Measurements from ENCODE around the gene SUGP1.

Gene SUGP1, protein sequence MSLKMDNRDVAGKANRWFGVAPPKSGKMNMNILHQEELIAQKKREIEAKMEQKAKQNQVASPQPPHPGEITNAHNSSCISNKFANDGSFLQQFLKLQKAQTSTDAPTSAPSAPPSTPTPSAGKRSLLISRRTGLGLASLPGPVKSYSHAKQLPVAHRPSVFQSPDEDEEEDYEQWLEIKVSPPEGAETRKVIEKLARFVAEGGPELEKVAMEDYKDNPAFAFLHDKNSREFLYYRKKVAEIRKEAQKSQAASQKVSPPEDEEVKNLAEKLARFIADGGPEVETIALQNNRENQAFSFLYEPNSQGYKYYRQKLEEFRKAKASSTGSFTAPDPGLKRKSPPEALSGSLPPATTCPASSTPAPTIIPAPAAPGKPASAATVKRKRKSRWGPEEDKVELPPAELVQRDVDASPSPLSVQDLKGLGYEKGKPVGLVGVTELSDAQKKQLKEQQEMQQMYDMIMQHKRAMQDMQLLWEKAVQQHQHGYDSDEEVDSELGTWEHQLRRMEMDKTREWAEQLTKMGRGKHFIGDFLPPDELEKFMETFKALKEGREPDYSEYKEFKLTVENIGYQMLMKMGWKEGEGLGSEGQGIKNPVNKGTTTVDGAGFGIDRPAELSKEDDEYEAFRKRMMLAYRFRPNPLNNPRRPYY

DNA sequence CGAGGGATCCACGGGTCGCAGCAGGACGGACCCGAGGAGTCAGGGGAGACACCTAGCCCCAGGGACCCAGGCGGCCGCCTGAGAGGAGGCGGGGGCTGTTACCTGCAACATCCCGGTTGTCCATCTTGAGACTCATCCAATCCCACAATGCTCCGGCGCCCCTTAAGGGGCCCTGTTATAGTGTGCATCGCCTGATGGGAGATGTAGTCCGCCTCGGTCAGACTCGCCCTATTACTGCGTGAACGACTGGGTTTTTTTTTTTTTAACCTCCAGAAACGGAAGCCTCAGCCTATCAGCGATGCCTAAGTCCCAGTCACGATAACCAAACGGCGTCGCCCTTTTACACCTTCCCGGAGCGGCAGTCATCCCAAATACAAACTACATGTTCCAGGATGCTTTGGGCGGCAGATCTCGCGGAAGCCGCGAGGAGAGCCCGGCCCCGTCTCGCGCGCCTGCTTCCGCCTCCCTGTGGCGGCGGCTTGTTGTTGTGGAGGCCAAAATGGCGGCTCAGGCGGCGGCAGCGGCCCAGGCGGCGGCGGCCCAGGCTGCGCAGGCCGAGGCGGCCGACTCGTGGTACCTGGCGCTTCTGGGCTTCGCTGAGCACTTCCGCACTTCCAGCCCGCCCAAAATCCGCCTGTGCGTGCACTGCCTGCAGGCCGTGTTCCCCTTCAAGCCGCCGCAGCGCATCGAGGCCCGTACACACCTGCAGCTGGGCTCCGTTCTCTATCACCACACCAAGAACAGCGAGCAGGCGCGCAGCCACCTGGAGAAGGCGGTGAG lies at the start of gene SUGP1, which contains the start of gene MAU2:
Gene SUGP1 (minus strand): TSS at position 149 of the 780 bp plus-strand sequence. CDS start 13 bp downstream, at position 136.
Gene MAU2 (plus strand): TSS at position 469 of the 780 bp plus-strand sequence. CDS start 31 bp downstream, at position 500.
- Histone ChIP-seq H3K4me3 (ENCODE audit: low read depth, low read length) (peak within 1 kb of the TSS; percentile 95), H3K4me1 (ENCODE audit: control insufficient read depth, insufficient read depth, low read length) (no peaks in the 10 kb centered on the region), H3K9me3 (ENCODE audit: control insufficient read depth, insufficient read depth, low read length) (no peaks in the 10 kb centered on the region), H3K9ac (ENCODE audit: low read depth, low read length) (peak within 1 kb of the TSS; percentile 100), H3K27me3 (ENCODE audit: control insufficient read depth, insufficient read depth, low read length) (no peaks in the 10 kb centered on the region), H3K36me3 (ENCODE audit: control insufficient read depth, insufficient read depth, low read length) (peaks cover 15% of the 10 kb centered on the region)

DNA sequence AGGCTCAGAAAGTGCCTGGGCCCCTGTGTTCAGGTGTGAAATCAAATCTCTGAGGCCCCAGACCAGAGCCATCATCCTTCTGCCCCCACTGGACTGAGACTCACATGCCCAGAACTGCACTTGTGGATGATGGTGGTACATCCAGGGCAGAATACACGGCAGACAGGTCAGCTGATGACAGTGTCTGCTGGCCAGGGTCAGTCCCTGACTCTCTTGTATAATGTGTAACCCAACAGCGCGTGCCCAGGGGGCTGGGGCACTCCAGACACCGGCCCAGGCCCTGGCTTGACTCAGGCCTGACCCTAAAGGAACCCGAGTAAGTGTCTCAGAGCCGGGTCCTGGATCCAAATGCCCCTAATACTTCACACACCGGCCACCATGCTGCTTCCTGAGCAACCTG lies 47.8 kb upstream of the SUGP1 start:
- Histone ChIP-seq H3K9ac (ENCODE audit: low read depth, low read length) (no peak overlapping the region), H3K36me3 (ENCODE audit: control insufficient read depth, insufficient read depth, low read length) (no peaks in the 10 kb centered on the region), H3K4me1 (ENCODE audit: control insufficient read depth, insufficient read depth, low read length) (no peaks in the 10 kb centered on the region), H3K4me3 (ENCODE audit: low read depth, low read length) (no peak overlapping the region), H3K9me3 (ENCODE audit: control insufficient read depth, insufficient read depth, low read length) (no peaks in the 10 kb centered on the region), H3K27me3 (ENCODE audit: control insufficient read depth, insufficient read depth, low read length) (no peaks in the 10 kb centered on the region)

DNA sequence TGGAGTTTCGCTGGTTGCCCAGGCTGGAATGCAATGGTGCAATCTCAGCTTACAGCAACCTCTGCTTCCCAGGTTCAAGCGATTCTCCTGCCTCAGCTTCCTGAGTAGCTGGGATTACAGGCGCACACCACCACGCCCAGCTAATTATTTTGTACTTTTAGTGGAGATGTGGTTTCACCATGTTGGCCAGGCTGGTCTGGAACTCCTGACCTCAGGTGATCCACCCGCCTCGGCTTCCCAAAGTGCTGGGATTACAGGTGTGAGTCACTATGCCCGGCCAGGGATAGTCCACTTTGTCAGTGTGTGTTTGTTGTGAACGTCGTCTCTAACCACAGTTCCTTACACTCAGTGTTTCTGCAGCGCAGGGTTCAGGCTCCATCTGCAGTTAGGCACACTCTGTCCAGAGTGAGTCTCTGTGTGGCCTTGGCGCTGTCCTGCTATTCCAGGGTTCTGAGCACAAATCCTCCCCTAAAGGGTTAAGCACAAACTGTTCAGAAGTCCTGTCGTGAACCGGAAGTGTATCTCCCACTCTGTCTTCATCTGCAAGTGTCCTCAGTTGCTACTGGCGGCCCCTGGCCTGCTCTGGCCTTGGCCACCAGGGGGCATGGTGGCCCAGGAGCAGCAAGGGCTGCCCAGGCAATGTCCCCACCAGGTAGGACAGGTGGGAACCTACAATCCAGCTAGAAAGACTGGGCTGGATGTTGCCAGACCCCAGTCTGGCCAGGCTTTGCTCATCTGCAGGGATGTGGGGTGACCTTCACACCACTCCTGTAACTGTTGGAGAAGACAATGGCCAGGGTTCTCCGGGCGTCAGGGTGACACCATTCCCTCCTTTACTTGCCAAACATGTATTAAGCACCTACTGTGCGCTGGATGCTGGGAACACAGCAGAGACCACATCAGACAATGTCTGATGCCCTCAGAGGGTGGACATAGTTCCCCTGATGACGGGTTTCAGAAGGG lies 46.4 kb upstream of the SUGP1 start:
- Histone ChIP-seq H3K36me3 (ENCODE audit: control insufficient read depth, insufficient read depth, low read length) (no peaks in the 10 kb centered on the region), H3K9me3 (ENCODE audit: control insufficient read depth, insufficient read depth, low read length) (no peaks in the 10 kb centered on the region), H3K4me3 (ENCODE audit: low read depth, low read length) (no peak overlapping the region), H3K27me3 (ENCODE audit: control insufficient read depth, insufficient read depth, low read length) (no peaks in the 10 kb centered on the region), H3K4me1 (ENCODE audit: control insufficient read depth, insufficient read depth, low read length) (no peaks in the 10 kb centered on the region), H3K9ac (ENCODE audit: low read depth, low read length) (no peak overlapping the region)

DNA sequence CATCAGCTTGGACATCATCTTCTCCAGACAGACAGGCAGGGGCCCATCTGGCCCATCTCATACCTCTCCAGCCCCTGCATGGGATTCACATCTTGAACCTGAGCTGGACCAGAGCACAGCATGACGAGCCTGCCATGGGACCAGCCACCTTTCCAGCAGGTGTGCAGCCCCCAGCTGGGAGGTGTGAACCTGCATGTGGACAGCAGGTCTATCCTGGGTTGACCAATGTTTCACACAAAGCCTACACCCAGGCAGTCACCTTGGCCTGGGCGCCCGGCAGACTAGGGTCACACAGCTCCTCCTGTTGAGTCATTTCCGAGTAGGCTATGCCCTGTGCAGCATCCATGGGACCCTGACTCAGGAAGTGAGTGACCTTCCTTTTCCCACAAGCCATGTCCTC lies 41.8 kb upstream of the SUGP1 start:
- H3K36me3 ChIP-seq (ENCODE audit: control insufficient read depth, insufficient read depth, low read length), result no peaks in the 10 kb centered on the region
- no peaks in the 10 kb centered on the region for H3K9me3 ChIP-seq (ENCODE audit: control insufficient read depth, insufficient read depth, low read length)
- H3K4me1 ChIP-seq (ENCODE audit: control insufficient read depth, insufficient read depth, low read length), result no peaks in the 10 kb centered on the region
- H3K4me3 ChIP-seq (ENCODE audit: low read depth, low read length), result no peak overlapping the region
- H3K9ac ChIP-seq (ENCODE audit: low read depth, low read length), result no peak overlapping the region
- no peaks in the 10 kb centered on the region for H3K27me3 ChIP-seq (ENCODE audit: control insufficient read depth, insufficient read depth, low read length)

DNA sequence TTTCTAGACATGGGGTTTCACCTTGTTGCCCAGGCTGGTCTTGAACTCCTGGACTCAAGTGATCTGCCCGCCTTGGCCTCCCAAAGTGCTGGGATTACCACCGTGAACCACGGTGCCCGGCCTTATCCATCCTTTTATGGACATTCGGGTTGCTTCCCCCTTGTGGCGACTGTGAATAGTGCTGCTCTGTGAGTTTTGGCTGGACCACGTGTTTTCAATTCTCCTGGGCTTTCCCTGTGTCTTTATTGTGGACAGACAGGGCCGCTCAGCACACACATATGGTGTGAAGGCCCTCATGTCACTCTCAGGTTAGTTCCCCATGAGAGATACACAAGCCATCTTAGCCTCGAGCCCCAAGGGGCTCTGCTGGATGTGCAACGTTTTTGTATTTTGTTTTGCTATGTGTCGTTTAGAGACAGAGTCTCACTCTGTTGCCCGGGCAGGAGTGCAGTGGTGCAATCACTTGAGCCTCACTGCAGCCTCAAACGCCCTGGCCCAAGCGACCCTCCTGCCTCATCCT lies 40.8 kb upstream of the SUGP1 start:
- Histone ChIP-seq H3K36me3 (ENCODE audit: control insufficient read depth, insufficient read depth, low read length) (peaks cover 3% of the 10 kb centered on the region), H3K4me1 (ENCODE audit: control insufficient read depth, insufficient read depth, low read length) (no peaks in the 10 kb centered on the region), H3K4me3 (ENCODE audit: low read depth, low read length) (no peak overlapping the region), H3K9me3 (ENCODE audit: control insufficient read depth, insufficient read depth, low read length) (no peaks in the 10 kb centered on the region), H3K27me3 (ENCODE audit: control insufficient read depth, insufficient read depth, low read length) (no peaks in the 10 kb centered on the region), H3K9ac (ENCODE audit: low read depth, low read length) (no peak overlapping the region)

GRCh38 chr19:19356901-19357566 lies 36.7 kb upstream of the SUGP1 start:
- Histone ChIP-seq H3K9ac (ENCODE audit: low read depth, low read length) (no peak overlapping the region), H3K4me3 (ENCODE audit: low read depth, low read length) (no peak overlapping the region), H3K4me1 (ENCODE audit: control insufficient read depth, insufficient read depth, low read length) (no peaks in the 10 kb centered on the region), H3K27me3 (ENCODE audit: control insufficient read depth, insufficient read depth, low read length) (no peaks in the 10 kb centered on the region), H3K9me3 (ENCODE audit: control insufficient read depth, insufficient read depth, low read length) (no peaks in the 10 kb centered on the region), H3K36me3 (ENCODE audit: control insufficient read depth, insufficient read depth, low read length) (peaks cover 33% of the 10 kb centered on the region)

DNA sequence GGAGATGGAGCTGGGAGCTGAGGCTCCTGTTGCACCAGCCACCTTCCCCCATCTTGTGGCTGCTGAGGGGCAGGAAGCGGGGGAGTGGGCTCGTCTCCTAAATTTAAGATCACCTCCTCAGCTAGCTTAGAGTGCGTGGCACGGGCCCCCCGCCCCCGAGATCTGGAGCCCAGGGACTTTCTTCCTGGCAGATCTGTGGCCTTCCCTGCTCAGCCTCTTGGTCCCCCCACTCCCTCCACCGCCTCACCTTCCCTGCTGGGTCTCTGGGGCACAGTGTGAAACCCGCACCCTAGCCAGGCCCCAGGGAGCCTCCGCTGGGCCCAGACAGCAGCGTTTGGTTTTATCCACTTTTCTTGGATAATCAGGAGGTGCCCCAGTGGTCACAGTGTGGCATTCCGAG lies 36.2 kb upstream of the SUGP1 start:
- no peaks in the 10 kb centered on the region for H3K27me3 ChIP-seq (ENCODE audit: control insufficient read depth, insufficient read depth, low read length)
- H3K9ac ChIP-seq (ENCODE audit: low read depth, low read length), result no peak overlapping the region
- H3K4me3 ChIP-seq (ENCODE audit: low read depth, low read length), result no peak overlapping the region
- no peaks in the 10 kb centered on the region for H3K9me3 ChIP-seq (ENCODE audit: control insufficient read depth, insufficient read depth, low read length)
- peaks cover 34% of the 10 kb centered on the region for H3K36me3 ChIP-seq (ENCODE audit: control insufficient read depth, insufficient read depth, low read length)
- H3K4me1 ChIP-seq (ENCODE audit: control insufficient read depth, insufficient read depth, low read length), result no peaks in the 10 kb centered on the region

GRCh38 chr19:19355606-19356139 lies 35.4 kb upstream of the SUGP1 start:
- Histone ChIP-seq H3K27me3 (ENCODE audit: control insufficient read depth, insufficient read depth, low read length) (no peaks in the 10 kb centered on the region), H3K4me1 (ENCODE audit: control insufficient read depth, insufficient read depth, low read length) (no peaks in the 10 kb centered on the region), H3K4me3 (ENCODE audit: low read depth, low read length) (no peak overlapping the region), H3K9ac (ENCODE audit: low read depth, low read length) (no peak overlapping the region), H3K36me3 (ENCODE audit: control insufficient read depth, insufficient read depth, low read length) (peaks cover 34% of the 10 kb centered on the region), H3K9me3 (ENCODE audit: control insufficient read depth, insufficient read depth, low read length) (no peaks in the 10 kb centered on the region)

DNA sequence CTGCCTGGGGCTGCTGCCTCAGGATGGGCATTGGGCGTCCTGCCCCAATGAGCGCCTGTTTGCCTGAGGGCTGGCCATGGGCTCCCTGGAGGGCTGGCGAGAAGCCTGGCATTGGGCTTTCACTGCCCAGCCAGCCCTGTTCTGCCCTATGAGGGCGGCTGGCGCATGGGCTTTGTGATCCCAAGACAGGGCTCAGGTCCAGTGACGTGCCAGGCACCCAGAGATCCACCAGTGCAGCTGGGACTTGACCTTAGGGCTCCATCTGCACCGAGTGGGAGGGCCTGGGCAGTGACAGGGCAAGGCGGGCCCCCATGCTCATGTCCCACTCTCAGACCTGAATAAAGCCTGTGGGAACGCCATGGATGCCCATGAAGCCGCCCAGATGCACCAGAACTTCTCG lies 34.6 kb upstream of the SUGP1 start:
- Histone ChIP-seq H3K9ac (ENCODE audit: low read depth, low read length) (no peak overlapping the region), H3K9me3 (ENCODE audit: control insufficient read depth, insufficient read depth, low read length) (no peaks in the 10 kb centered on the region), H3K36me3 (ENCODE audit: control insufficient read depth, insufficient read depth, low read length) (peaks cover 34% of the 10 kb centered on the region), H3K27me3 (ENCODE audit: control insufficient read depth, insufficient read depth, low read length) (no peaks in the 10 kb centered on the region), H3K4me1 (ENCODE audit: control insufficient read depth, insufficient read depth, low read length) (no peaks in the 10 kb centered on the region), H3K4me3 (ENCODE audit: low read depth, low read length) (no peak overlapping the region)

- no peaks in the 10 kb centered on the region for H3K9me3 ChIP-seq (ENCODE audit: control insufficient read depth, insufficient read depth, low read length)
- peaks cover 41% of the 10 kb centered on the region for H3K36me3 ChIP-seq (ENCODE audit: control insufficient read depth, insufficient read depth, low read length)
Measured at GRCh38 chr19:19354007-19354406, 33.7 kb upstream of the SUGP1 start.

More at GRCh38 chr19:19354007-19354406, 33.7 kb upstream of the SUGP1 start:
- H3K4me3 ChIP-seq (ENCODE audit: low read depth, low read length), result no peak overlapping the region
- no peak overlapping the region for H3K9ac ChIP-seq (ENCODE audit: low read depth, low read length)
- no peaks in the 10 kb centered on the region for H3K4me1 ChIP-seq (ENCODE audit: control insufficient read depth, insufficient read depth, low read length)
- no peaks in the 10 kb centered on the region for H3K27me3 ChIP-seq (ENCODE audit: control insufficient read depth, insufficient read depth, low read length)

Data from iPS-15b (cell line).